CD4-positive, alpha-beta T cell treated with Interleukin-1 beta for 1 hour (primary cell): Measurements from ENCODE around the gene POLE.

Experiments used
- DNase-seq, 2 donors: peaks; one replicate each; pipeline ENCODE4 v3.0.0-alpha.2; 2020 to 2022

POLE gene

GRCh38 chr12:132673288-132674179, 13.6 kb downstream of the POLE start:
- no peak for DNase-seq

GRCh38 chr12:132672678-132673077, 14.5 kb downstream of the POLE start:
- DNase-seq: no peak

GRCh38 chr12:132672116-132672515, 15.0 kb downstream of the POLE start:
- no peak for DNase-seq

GRCh38 chr12:132669166-132669879, 17.8 kb downstream of the POLE start:
- no peak for DNase-seq

GRCh38 chr12:132668191-132669088, 18.7 kb downstream of the POLE start:
- DNase-seq: no peak

GRCh38 chr12:132665794-132666193, 21.3 kb downstream of the POLE start:
- no peak for DNase-seq

- no peak for DNase-seq
Measured at GRCh38 chr12:132665149-132665491, 22.0 kb downstream of the POLE start.

- no peak for DNase-seq
Measured at GRCh38 chr12:132664206-132665148, 22.7 kb downstream of the POLE start.

- DNase-seq: no peak
Measured at GRCh38 chr12:132662901-132663755, 24.0 kb downstream of the POLE start.

- no peak for DNase-seq
Measured at GRCh38 chr12:132661972-132662371, 25.2 kb downstream of the POLE start.

- DNase-seq: no peak
Measured at GRCh38 chr12:132660996-132661395, 26.1 kb downstream of the POLE start.

- DNase-seq: no peak
Measured at GRCh38 chr12:132660052-132660451, 27.1 kb downstream of the POLE start.

- DNase-seq: no peak
Measured at GRCh38 chr12:132659146-132659545, 28.0 kb downstream of the POLE start.

- no peak for DNase-seq
Measured at GRCh38 chr12:132658149-132658894, 28.8 kb downstream of the POLE start.

- no peak for DNase-seq
Measured at GRCh38 chr12:132657004-132657727, 30.0 kb downstream of the POLE start.

GRCh38 chr12:132653567-132654290, 33.4 kb downstream of the POLE start:
- no peak for DNase-seq

GRCh38 chr12:132651444-132652100, 35.6 kb downstream of the POLE start:
- DNase-seq: no peak

- no peak for DNase-seq
Measured at GRCh38 chr12:132649226-132649945, 37.8 kb downstream of the POLE start.
